ENCODE results near the gene FYCO1.

The FYCO1 gene

GRCh38 chr3:46021516-46021915 is 25.9 kb upstream of the FYCO1 start:
- no peak for DNase-seq (ENCODE audit: low read depth, low spot score)
- in situ Hi-C loops (cut with HindIII; ENCODE audit: low sequenced_read_pairs) = no loop called here
- no peak for TF ChIP-seq CTCF (IDR thresholded peaks at IDR 0.05; ENCODE audit: low read depth, low read length)
- H3K4me3 ChIP-seq (ENCODE audit: low read depth, low read length) = no peak overlapping the region

- no peak for DNase-seq (ENCODE audit: low read depth, low spot score)
- in situ Hi-C loops (cut with HindIII; ENCODE audit: low sequenced_read_pairs) = no loop called here
- no peak overlapping the region for H3K4me3 ChIP-seq (ENCODE audit: low read depth, low read length)
- no peak for TF ChIP-seq CTCF (IDR thresholded peaks at IDR 0.05; ENCODE audit: low read depth, low read length)
Measured at GRCh38 chr3:46020766-46021510, 25.3 kb upstream of the FYCO1 start.

- H3K4me3 ChIP-seq (ENCODE audit: low read depth, low read length) = no peak overlapping the region
- DNase-seq (ENCODE audit: low read depth, low spot score) = no peak
- TF ChIP-seq CTCF (IDR thresholded peaks at IDR 0.05; ENCODE audit: low read depth, low read length) = no peak
- in situ Hi-C loops (cut with HindIII; ENCODE audit: low sequenced_read_pairs) = no loop called here
Measured at GRCh38 chr3:46019707-46020106, 24.1 kb upstream of the FYCO1 start.

GRCh38 chr3:46017720-46018119 is 22.1 kb upstream of the FYCO1 start:
- DNase-seq (ENCODE audit: low read depth, low spot score) = no peak
- TF ChIP-seq CTCF (IDR thresholded peaks at IDR 0.05; ENCODE audit: low read depth, low read length) = no peak

GRCh38 chr3:46013316-46014094 is 17.9 kb upstream of the FYCO1 start:
- in situ Hi-C loops (cut with HindIII; ENCODE audit: low sequenced_read_pairs) = no loop called here
- no peak overlapping the region for H3K4me3 ChIP-seq (ENCODE audit: low read depth, low read length)
- TF ChIP-seq CTCF (IDR thresholded peaks at IDR 0.05; ENCODE audit: low read depth, low read length) = no peak
- no peak for DNase-seq (ENCODE audit: low read depth, low spot score)

More at GRCh38 chr3:46017720-46018119, 22.1 kb upstream of the FYCO1 start:
- H3K4me3 ChIP-seq (ENCODE audit: low read depth, low read length) = no peak overlapping the region
- in situ Hi-C loops (cut with HindIII; ENCODE audit: low sequenced_read_pairs) = no loop called here

- in situ Hi-C loops (cut with HindIII; ENCODE audit: low sequenced_read_pairs) = no loop called here
- DNase-seq (ENCODE audit: low read depth, low spot score) = no peak
- no peak for TF ChIP-seq CTCF (IDR thresholded peaks at IDR 0.05; ENCODE audit: low read depth, low read length)
- no peak overlapping the region for H3K4me3 ChIP-seq (ENCODE audit: low read depth, low read length)
Measured at GRCh38 chr3:46012246-46012645, 16.6 kb upstream of the FYCO1 start.

Measured in astrocyte of the spinal cord (primary cell).